PFSK-1 (cell line): ENCODE results near the gene ATP6V1G3.

ENCODE experiments used
- FOXP2 ChIP-seq: optimal IDR thresholded peaks from 2 replicates; pipeline ENCODE3; 2011; ENCODE audit warnings: borderline replicate concordance, control low read depth, inconsistent platforms; ENCODE audit not compliant: insufficient read depth; ENCODE audit errors: extremely low read length, extremely low read depth
- POLR2AphosphoS5 ChIP-seq: IDR thresholded peaks from 2 replicates; pipeline ENCODE4 v1.6.1; 2012; ENCODE audit warnings: low read depth, mild to moderate bottlenecking, control low read depth, low read length, moderate library complexity
- SIN3A ChIP-seq: IDR thresholded peaks from 2 replicates; pipeline ENCODE4 v1.6.1; 2012; ENCODE audit warnings: mild to moderate bottlenecking, low read length, moderate library complexity, borderline replicate concordance; ENCODE audit not compliant: insufficient read depth
- TAF1 ChIP-seq: IDR thresholded peaks from 2 replicates; pipeline ENCODE4 v1.6.1; 2012; ENCODE audit warnings: low read length, control low read depth, borderline replicate concordance; ENCODE audit not compliant: insufficient read depth
- TF ChIP-seq, protein P1 (sequence below), 2 experiments: IDR thresholded peaks; 2 replicates each; pipeline versions ENCODE4 v1.6.1 to v1.8.0; 2011 to 2012; ENCODE audit warnings: low read depth in 2 of 2, low read length in 2 of 2, control low read depth in 1 of 2, inconsistent platforms in 1 of 2, mild to moderate bottlenecking in 1 of 2, moderate library complexity in 1 of 2; ENCODE audit not compliant: insufficient read depth in 1 of 2

- no peak for TF ChIP-seq POLR2AphosphoS5
- no peak for TF ChIP-seq TAF1
- no peak for TF ChIP-seq SIN3A
- TF ChIP-seq, protein P1, sequence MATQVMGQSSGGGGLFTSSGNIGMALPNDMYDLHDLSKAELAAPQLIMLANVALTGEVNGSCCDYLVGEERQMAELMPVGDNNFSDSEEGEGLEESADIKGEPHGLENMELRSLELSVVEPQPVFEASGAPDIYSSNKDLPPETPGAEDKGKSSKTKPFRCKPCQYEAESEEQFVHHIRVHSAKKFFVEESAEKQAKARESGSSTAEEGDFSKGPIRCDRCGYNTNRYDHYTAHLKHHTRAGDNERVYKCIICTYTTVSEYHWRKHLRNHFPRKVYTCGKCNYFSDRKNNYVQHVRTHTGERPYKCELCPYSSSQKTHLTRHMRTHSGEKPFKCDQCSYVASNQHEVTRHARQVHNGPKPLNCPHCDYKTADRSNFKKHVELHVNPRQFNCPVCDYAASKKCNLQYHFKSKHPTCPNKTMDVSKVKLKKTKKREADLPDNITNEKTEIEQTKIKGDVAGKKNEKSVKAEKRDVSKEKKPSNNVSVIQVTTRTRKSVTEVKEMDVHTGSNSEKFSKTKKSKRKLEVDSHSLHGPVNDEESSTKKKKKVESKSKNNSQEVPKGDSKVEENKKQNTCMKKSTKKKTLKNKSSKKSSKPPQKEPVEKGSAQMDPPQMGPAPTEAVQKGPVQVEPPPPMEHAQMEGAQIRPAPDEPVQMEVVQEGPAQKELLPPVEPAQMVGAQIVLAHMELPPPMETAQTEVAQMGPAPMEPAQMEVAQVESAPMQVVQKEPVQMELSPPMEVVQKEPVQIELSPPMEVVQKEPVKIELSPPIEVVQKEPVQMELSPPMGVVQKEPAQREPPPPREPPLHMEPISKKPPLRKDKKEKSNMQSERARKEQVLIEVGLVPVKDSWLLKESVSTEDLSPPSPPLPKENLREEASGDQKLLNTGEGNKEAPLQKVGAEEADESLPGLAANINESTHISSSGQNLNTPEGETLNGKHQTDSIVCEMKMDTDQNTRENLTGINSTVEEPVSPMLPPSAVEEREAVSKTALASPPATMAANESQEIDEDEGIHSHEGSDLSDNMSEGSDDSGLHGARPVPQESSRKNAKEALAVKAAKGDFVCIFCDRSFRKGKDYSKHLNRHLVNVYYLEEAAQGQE (IDR thresholded peaks at IDR 0.05; ENCODE audit: insufficient read depth in 1 of 2, low read depth in 2 of 2, low read length in 2 of 2), result no peak
- TF ChIP-seq FOXP2, result no peak
These were observed 17.1 kb downstream of the ATP6V1G3 start for GRCh38 chr1:198523182-198523950.
